ENCODE data around the gene TRUB2. TPM values are rescaled to one million over a fixed set of nuclear protein-coding genes. Genes with fewer than 3 reads are reported as not detected.
A peak's percentile ranks its signal among the peaks of the same experiment; 100 is the strongest.

Gene TRUB2
- total RNA-seq, 2 donors from 2014 or later, result 14.6 to 27.2 TPM

GRCh38 chr9:128369024-128369706, 46.9 kb upstream of the TRUB2 start:
- Histone ChIP-seq H3K36me3 (peaks cover 0 to 5% of the 10 kb centered on the region in 2 donors), H3K9me3 (no peaks in the 10 kb centered on the region), H3K4me1 (replicated peaks) (peaks cover 6% of the 10 kb centered on the region), H3K27ac (no peak overlapping the region), H3K27me3 (replicated peaks; ENCODE audit: insufficient read depth) (no peaks in the 10 kb centered on the region), H3K4me3 (no peak overlapping the region)
- TF ChIP-seq POLR2AphosphoS5 (IDR thresholded peaks at IDR 0.05) (no peak), CTCF (IDR thresholded peaks at IDR 0.05) (no peak), POLR2A (IDR thresholded peaks at IDR 0.05) (no peak)
- 94% methylated on average over 9 of the region's 9 CpGs for WGBS
- intact Hi-C loops (cut with DNase I), result no loop called here
- DNase-seq (ENCODE audit: low spot score), result no peak

GRCh38 chr9:128365525-128365924, 43.3 kb upstream of the TRUB2 start:
- TF ChIP-seq POLR2A (IDR thresholded peaks at IDR 0.05), result no peak
- no peak for TF ChIP-seq POLR2AphosphoS5 (IDR thresholded peaks at IDR 0.05)
- TF ChIP-seq CTCF (IDR thresholded peaks at IDR 0.05), result no peak

GRCh38 chr9:128362774-128363173, 40.5 kb upstream of the TRUB2 start:
- 86% methylated on average over 3 of the region's 3 CpGs for WGBS
- H3K4me3 ChIP-seq, result no peak overlapping the region
- H3K36me3 ChIP-seq, result no peaks in the 10 kb centered on the region
- intact Hi-C loops (cut with DNase I), result loop anchor here (5.0 kb wide), 1 partner anchor 50 kb away; no protein-coding TSS in a partner anchor
- no peaks in the 10 kb centered on the region for H3K4me1 ChIP-seq (replicated peaks)
- no peaks in the 10 kb centered on the region for H3K27me3 ChIP-seq (replicated peaks; ENCODE audit: insufficient read depth)
- TF ChIP-seq POLR2AphosphoS5 (IDR thresholded peaks at IDR 0.05) (no peak), POLR2A (IDR thresholded peaks at IDR 0.05) (no peak), CTCF (IDR thresholded peaks at IDR 0.05) (no peak)
- H3K9me3 ChIP-seq, result no peaks in the 10 kb centered on the region
- DNase-seq (ENCODE audit: low spot score), result no peak
- no peak overlapping the region for H3K27ac ChIP-seq

More at GRCh38 chr9:128365525-128365924, 43.3 kb upstream of the TRUB2 start:
- Histone ChIP-seq H3K36me3 (no peaks in the 10 kb centered on the region), H3K4me1 (replicated peaks) (peaks cover 6% of the 10 kb centered on the region), H3K9me3 (no peaks in the 10 kb centered on the region), H3K4me3 (no peak overlapping the region), H3K27me3 (replicated peaks; ENCODE audit: insufficient read depth) (no peaks in the 10 kb centered on the region), H3K27ac (no peak overlapping the region)
- WGBS, result 91% methylated on average over 4 of the region's 4 CpGs
- intact Hi-C loops (cut with DNase I), result no loop called here
- no peak for DNase-seq (ENCODE audit: low spot score)

GRCh38 chr9:128361986-128362646, 39.9 kb upstream of the TRUB2 start:
- WGBS, result 11% methylated on average over 20 of the region's 20 CpGs
- peak; percentile 87 for DNase-seq (ENCODE audit: low spot score)
- no peaks in the 10 kb centered on the region for H3K4me1 ChIP-seq (replicated peaks)
- H3K27ac ChIP-seq, result peak overlapping the region; percentile 28 to 46
- peak overlapping the region; percentile 25 to 39 for H3K4me3 ChIP-seq
- no peaks in the 10 kb centered on the region for H3K36me3 ChIP-seq
- no peaks in the 10 kb centered on the region for H3K9me3 ChIP-seq
- intact Hi-C loops (cut with DNase I), result loop anchor here (5.0 kb wide), 1 partner anchor 50 kb away; no protein-coding TSS in a partner anchor
- peak; percentile 8 for TF ChIP-seq POLR2A (IDR thresholded peaks at IDR 0.05)
- peak; percentile 84 for TF ChIP-seq POLR2AphosphoS5 (IDR thresholded peaks at IDR 0.05)
- TF ChIP-seq CTCF (IDR thresholded peaks at IDR 0.05), result peak; percentile 69 to 92 (median 80)
- H3K27me3 ChIP-seq (replicated peaks; ENCODE audit: insufficient read depth), result no peaks in the 10 kb centered on the region
